Nephron (organoid): ENCODE data around the gene GINS1.

ENCODE experiments used
- H3K27ac Mint-ChIP-seq, 3 experiments: 2 replicates each; pipeline ENCODE4 v1.8.0; 2020; ENCODE audit warnings: mixed read lengths in 3 of 3, mild to moderate bottlenecking in 2 of 3, moderate library complexity in 1 of 3
- H3K27me3 Mint-ChIP-seq: 2 replicates; pipeline ENCODE4 v1.8.0; 2021; ENCODE audit warnings: low read depth, mild to moderate bottlenecking, moderate library complexity, mixed read lengths
- H3K36me3 Mint-ChIP-seq: 2 replicates; pipeline ENCODE4 v1.8.0; 2020; ENCODE audit warnings: low read depth, mixed read lengths
- H3K4me1 Mint-ChIP-seq: 2 replicates; pipeline ENCODE4 v1.8.0; 2020; ENCODE audit warnings: mixed read lengths
- H3K4me3 Mint-ChIP-seq, 3 experiments: 2 replicates each; pipeline ENCODE4 v1.8.0; 2020; ENCODE audit warnings: mild to moderate bottlenecking in 3 of 3, mixed read lengths in 3 of 3, moderate library complexity in 2 of 3
- H3K9me3 Mint-ChIP-seq: 2 replicates; pipeline ENCODE4 v1.8.0; 2020; ENCODE audit warnings: mixed read lengths
- TF ChIP-seq, protein P1 (sequence below), 3 experiments: fragments of 200-600 bp; sonication (generic); IDR thresholded peaks; one replicate each; pipeline ENCODE4 v1.5.0; 2021; ENCODE audit warnings: antibody characterized with exemption in 3 of 3; ENCODE audit not compliant: unreplicated experiment in 3 of 3

The GINS1 gene

DNA sequence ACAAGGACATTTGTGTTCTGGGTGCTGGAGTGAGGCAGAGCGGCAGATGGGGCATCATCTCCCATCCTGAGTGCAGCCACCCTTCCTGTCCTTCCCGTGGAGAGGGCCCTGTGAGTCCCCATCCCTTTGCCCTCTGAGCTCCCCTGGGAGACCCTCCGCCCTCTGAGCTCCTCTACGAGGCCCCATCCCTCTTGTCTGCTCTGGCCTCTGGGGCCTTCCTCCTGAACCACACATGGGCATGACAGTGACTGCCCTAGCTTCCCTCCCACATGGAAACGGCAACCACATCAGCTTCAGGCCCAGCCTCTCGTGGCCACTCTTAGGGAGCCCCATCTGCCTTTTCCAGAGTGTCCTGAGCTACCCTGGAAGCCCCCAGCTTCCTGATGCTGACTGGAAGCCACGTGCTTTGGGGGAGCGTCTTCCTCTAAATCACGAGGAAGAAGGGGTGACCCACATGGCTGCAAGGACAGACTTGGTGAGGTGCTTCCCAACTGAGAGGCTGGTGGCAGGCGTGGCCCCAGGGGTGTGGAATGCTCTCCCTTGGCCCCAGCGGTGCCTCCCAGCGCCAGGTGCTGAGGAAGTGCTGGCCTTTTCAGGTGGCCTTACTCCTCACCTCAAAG lies 52.6 kb downstream of the GINS1 start:
- H3K9me3 Mint-ChIP-seq: no peaks in the 10 kb centered on the region
- H3K27ac Mint-ChIP-seq: no peak overlapping the region
- peaks cover 63% of the 10 kb centered on the region for H3K36me3 Mint-ChIP-seq
- TF ChIP-seq, protein P1, sequence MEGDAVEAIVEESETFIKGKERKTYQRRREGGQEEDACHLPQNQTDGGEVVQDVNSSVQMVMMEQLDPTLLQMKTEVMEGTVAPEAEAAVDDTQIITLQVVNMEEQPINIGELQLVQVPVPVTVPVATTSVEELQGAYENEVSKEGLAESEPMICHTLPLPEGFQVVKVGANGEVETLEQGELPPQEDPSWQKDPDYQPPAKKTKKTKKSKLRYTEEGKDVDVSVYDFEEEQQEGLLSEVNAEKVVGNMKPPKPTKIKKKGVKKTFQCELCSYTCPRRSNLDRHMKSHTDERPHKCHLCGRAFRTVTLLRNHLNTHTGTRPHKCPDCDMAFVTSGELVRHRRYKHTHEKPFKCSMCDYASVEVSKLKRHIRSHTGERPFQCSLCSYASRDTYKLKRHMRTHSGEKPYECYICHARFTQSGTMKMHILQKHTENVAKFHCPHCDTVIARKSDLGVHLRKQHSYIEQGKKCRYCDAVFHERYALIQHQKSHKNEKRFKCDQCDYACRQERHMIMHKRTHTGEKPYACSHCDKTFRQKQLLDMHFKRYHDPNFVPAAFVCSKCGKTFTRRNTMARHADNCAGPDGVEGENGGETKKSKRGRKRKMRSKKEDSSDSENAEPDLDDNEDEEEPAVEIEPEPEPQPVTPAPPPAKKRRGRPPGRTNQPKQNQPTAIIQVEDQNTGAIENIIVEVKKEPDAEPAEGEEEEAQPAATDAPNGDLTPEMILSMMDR (IDR thresholded peaks at IDR 0.05; ENCODE audit: unreplicated experiment in 3 of 3): no peak
- H3K4me3 Mint-ChIP-seq: no peak overlapping the region
- no peaks in the 10 kb centered on the region for H3K27me3 Mint-ChIP-seq
- H3K4me1 Mint-ChIP-seq: no peaks in the 10 kb centered on the region

DNA sequence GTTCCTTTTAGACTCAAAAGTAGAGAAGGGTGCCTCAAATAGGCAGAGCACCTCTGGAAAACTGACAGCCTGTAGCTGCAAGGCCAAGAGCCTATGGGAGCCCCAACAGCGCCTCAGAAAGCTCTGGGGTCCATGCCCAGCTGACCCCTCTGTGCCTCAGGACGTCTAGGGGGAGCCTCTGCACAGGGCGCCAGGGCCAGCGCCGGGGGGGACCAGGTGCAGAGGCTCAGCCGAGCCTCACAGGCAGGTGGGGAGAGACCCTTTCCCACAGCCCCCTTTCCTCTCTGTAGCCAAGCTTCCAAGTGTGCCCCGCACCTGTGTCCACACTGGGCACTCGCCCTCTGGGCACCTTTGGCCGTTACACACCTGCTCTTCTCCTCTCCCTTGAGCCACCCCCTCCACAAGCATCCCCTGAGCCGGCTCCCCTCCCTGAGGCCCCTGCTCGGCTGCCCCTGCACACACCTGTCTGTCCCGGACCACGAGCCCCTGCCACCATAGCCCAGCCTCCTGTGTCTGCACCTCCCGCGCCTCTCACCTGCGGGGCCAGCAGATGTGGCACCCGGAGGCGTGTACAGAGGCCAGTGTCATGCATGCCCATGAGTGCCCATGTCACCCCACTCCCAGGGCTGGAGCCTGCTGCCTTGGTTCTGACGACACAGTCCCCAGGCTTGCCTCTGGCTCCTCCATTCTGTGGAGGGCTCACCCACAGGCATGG lies 53.2 kb downstream of the GINS1 start:
- no peak overlapping the region for H3K4me3 Mint-ChIP-seq
- H3K4me1 Mint-ChIP-seq: no peaks in the 10 kb centered on the region
- H3K27me3 Mint-ChIP-seq: no peaks in the 10 kb centered on the region
- TF ChIP-seq, protein P1 (IDR thresholded peaks at IDR 0.05; ENCODE audit: unreplicated experiment in 3 of 3): no peak
- H3K9me3 Mint-ChIP-seq: no peaks in the 10 kb centered on the region
- no peak overlapping the region for H3K27ac Mint-ChIP-seq
- peaks cover 63% of the 10 kb centered on the region for H3K36me3 Mint-ChIP-seq

DNA sequence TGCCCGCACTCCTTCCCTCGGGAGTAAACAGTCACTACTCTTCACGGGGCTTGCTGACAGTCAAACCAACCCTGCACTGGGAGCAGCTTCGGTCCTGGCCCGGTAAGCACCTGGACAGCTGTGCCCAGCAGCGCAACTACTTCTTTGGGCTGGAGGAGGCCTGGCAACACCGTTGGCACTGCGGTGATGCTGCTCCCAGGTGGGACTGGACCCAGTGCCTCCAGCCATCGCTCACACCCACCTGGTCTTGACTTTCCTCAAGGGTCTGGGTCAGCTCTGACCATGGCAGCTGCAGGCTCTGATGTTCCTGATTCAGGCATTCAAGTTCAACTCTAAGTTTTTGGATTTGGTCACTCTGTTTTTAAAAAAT lies 53.8 kb downstream of the GINS1 start:
- H3K36me3 Mint-ChIP-seq: peaks cover 68% of the 10 kb centered on the region
- H3K27ac Mint-ChIP-seq: no peak overlapping the region
- no peaks in the 10 kb centered on the region for H3K4me1 Mint-ChIP-seq
- TF ChIP-seq, protein P1 (IDR thresholded peaks at IDR 0.05; ENCODE audit: unreplicated experiment in 3 of 3): no peak
- H3K4me3 Mint-ChIP-seq: no peak overlapping the region
- no peaks in the 10 kb centered on the region for H3K27me3 Mint-ChIP-seq
- no peaks in the 10 kb centered on the region for H3K9me3 Mint-ChIP-seq

DNA sequence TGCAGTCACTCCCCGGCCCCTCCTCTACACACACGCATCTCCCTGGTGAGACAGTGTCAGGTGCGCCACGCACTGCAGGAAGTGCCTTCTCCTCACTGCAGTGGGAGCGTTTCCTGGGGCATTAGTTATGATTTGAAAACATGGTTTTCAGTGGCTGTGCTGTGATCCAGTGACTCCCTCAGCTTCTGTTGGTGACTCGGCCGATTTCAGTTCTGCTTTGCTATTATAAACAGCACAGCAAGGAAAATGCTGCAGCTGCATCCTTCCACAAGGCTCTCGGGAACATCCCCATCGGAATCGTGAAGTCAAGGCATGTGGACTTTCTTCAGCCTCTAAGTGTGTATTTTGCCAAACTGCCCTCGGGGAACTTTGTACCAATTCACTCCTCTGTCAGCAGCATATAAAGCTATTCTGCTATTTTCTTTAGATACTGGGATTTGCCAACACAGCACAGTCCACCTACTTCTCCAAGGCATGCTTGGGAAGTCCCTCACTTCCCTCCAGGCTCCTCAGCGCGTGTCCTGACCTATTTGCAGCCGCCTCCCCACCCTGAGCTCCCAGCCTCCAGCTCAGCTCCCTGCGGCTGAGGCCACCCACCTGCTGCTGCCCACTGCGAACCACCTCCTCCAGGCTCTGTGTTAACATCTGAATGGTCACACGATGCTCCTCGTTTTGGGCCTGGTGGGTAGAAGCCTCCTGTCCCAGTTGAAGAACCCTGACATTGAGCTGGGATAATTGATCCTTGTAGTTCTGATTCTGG lies 54.5 kb downstream of the GINS1 start:
- Mint-ChIP-seq H3K27me3 (no peaks in the 10 kb centered on the region), H3K4me1 (no peaks in the 10 kb centered on the region), H3K9me3 (no peaks in the 10 kb centered on the region), H3K27ac (no peak overlapping the region), H3K4me3 (no peak overlapping the region), H3K36me3 (peaks cover 70% of the 10 kb centered on the region)
- TF ChIP-seq, protein P1 (IDR thresholded peaks at IDR 0.05; ENCODE audit: unreplicated experiment in 3 of 3): no peak

DNA sequence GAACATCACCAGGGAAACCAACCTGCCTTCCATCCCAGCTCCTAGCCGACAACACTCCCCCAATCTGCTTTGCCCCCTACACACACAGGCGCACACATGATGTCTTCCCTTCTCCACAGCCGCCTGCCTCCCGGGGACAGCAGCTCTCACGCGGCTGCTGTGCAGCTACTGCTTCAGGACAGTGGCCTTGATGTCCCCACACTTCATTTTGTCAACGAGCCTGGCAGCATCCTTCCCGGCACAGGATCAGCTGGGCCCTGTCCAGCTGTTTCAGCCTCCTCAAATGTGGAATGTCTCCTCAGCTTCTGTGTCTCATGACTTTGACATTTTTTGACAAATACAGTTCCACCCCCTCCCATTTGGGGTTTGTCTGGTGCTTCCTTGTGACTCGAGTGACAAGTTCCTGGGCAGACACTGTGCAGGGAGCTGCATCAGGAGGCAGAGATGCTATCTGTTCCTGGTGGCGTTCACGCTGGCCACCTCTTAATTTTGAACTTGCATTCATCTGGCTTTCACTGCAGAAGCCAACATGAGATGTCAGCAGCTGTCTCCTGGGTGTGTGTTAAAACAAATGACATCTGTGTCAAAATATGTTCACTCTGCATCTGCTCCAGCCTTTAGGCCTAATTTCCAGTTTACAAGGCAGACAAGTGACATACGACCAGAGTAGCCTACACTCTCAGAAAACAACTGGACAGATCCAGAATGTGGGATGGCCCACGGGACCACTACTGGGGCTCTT lies 57.2 kb downstream of the GINS1 start:
- Mint-ChIP-seq H3K27me3 (no peaks in the 10 kb centered on the region), H3K4me3 (no peak overlapping the region)

More for the DNA sequence above, 57.2 kb downstream of the GINS1 start:
- TF ChIP-seq, protein P1 (IDR thresholded peaks at IDR 0.05; ENCODE audit: unreplicated experiment in 3 of 3): no peak
- H3K9me3 Mint-ChIP-seq: no peaks in the 10 kb centered on the region
- peak overlapping the region in 1 of 3 experiments; percentile 51 for H3K27ac Mint-ChIP-seq
- H3K36me3 Mint-ChIP-seq: peaks cover 71% of the 10 kb centered on the region
- no peaks in the 10 kb centered on the region for H3K4me1 Mint-ChIP-seq
